Measurements from ENCODE around the gene TPP2. TPM values are rescaled to one million over a fixed set of nuclear protein-coding genes. Genes with fewer than 3 reads are reported as not detected.

The TPP2 gene
- polyA plus RNA-seq, 1 donor from 2014 or later = 45.4 TPM

DNA sequence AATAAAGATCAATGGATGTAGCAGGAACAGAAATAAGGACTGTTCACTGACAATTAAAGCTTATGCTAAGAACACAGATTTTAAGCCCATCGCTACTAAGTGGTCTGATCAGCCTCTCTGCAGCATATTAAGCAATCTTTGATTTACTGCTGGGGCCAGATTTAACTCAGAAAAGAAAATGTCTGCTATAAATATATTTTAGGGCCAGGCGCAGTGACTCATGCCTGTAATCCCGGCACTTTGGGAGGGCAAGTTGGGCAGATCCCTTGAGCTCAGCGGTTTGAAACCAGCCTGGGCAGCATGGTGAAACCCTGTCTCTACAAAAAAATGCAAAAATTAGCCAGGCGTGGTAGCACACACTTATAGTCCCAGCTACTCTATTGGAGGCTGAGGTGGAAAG lies 55.1 kb downstream of the TPP2 start:
- Histone ChIP-seq H3K4me2 (ENCODE audit: low read length) (no peak overlapping the region), H3F3A (ENCODE audit: insufficient read depth, low read length, poor library complexity, severe bottlenecking) (no peaks in the 10 kb centered on the region), H3K27ac (ENCODE audit: low read length) (no peak overlapping the region), H3K79me2 (replicated peaks; ENCODE audit: insufficient read depth, low read length) (no peaks in the 10 kb centered on the region), H3K9me2 (ENCODE audit: insufficient read depth, low read length) (no peaks in the 10 kb centered on the region), H3K9ac (ENCODE audit: low read length) (no peak overlapping the region), H4K20me1 (ENCODE audit: insufficient read depth) (no peaks in the 10 kb centered on the region), H2AFZ (ENCODE audit: low read depth, low read length) (no peak overlapping the region), H3K9me3 (ENCODE audit: low read length) (no peaks in the 10 kb centered on the region), H3K4me3 (ENCODE audit: low read length) (no peak overlapping the region), H3K36me3 (ENCODE audit: insufficient read depth, low read length) (no peaks in the 10 kb centered on the region), H3K27me3 (ENCODE audit: insufficient read depth, low read depth, low read length) (no peaks in the 10 kb centered on the region)
- no peak for TF ChIP-seq POLR2AphosphoS5 (IDR thresholded peaks at IDR 0.05)
- no peak for TF ChIP-seq TAF1 (IDR thresholded peaks at IDR 0.05; ENCODE audit: low read depth)
- TF ChIP-seq, protein P1, sequence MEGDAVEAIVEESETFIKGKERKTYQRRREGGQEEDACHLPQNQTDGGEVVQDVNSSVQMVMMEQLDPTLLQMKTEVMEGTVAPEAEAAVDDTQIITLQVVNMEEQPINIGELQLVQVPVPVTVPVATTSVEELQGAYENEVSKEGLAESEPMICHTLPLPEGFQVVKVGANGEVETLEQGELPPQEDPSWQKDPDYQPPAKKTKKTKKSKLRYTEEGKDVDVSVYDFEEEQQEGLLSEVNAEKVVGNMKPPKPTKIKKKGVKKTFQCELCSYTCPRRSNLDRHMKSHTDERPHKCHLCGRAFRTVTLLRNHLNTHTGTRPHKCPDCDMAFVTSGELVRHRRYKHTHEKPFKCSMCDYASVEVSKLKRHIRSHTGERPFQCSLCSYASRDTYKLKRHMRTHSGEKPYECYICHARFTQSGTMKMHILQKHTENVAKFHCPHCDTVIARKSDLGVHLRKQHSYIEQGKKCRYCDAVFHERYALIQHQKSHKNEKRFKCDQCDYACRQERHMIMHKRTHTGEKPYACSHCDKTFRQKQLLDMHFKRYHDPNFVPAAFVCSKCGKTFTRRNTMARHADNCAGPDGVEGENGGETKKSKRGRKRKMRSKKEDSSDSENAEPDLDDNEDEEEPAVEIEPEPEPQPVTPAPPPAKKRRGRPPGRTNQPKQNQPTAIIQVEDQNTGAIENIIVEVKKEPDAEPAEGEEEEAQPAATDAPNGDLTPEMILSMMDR (IDR thresholded peaks at IDR 0.05; ENCODE audit: poor library complexity, severe bottlenecking) = no peak
- no peak for TF ChIP-seq EP300 (conservative IDR thresholded peaks at IDR 0.05; ENCODE audit: poor library complexity, severe bottlenecking)
- no peak for TF ChIP-seq RAD21 (conservative IDR thresholded peaks at IDR 0.05)
- no peak for TF ChIP-seq SMC3 (conservative IDR thresholded peaks at IDR 0.05; ENCODE audit: poor library complexity)
- TF ChIP-seq, protein P2, sequence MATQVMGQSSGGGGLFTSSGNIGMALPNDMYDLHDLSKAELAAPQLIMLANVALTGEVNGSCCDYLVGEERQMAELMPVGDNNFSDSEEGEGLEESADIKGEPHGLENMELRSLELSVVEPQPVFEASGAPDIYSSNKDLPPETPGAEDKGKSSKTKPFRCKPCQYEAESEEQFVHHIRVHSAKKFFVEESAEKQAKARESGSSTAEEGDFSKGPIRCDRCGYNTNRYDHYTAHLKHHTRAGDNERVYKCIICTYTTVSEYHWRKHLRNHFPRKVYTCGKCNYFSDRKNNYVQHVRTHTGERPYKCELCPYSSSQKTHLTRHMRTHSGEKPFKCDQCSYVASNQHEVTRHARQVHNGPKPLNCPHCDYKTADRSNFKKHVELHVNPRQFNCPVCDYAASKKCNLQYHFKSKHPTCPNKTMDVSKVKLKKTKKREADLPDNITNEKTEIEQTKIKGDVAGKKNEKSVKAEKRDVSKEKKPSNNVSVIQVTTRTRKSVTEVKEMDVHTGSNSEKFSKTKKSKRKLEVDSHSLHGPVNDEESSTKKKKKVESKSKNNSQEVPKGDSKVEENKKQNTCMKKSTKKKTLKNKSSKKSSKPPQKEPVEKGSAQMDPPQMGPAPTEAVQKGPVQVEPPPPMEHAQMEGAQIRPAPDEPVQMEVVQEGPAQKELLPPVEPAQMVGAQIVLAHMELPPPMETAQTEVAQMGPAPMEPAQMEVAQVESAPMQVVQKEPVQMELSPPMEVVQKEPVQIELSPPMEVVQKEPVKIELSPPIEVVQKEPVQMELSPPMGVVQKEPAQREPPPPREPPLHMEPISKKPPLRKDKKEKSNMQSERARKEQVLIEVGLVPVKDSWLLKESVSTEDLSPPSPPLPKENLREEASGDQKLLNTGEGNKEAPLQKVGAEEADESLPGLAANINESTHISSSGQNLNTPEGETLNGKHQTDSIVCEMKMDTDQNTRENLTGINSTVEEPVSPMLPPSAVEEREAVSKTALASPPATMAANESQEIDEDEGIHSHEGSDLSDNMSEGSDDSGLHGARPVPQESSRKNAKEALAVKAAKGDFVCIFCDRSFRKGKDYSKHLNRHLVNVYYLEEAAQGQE (IDR thresholded peaks at IDR 0.05; ENCODE audit: borderline replicate concordance) = no peak
- no peak for TF ChIP-seq EZH2 (IDR thresholded peaks at IDR 0.05; ENCODE audit: borderline replicate concordance, insufficient read depth, low read length, poor library complexity, severe bottlenecking)
- no peak for TF ChIP-seq MXI1 (conservative IDR thresholded peaks at IDR 0.05; ENCODE audit: poor library complexity, severe bottlenecking)

DNA sequence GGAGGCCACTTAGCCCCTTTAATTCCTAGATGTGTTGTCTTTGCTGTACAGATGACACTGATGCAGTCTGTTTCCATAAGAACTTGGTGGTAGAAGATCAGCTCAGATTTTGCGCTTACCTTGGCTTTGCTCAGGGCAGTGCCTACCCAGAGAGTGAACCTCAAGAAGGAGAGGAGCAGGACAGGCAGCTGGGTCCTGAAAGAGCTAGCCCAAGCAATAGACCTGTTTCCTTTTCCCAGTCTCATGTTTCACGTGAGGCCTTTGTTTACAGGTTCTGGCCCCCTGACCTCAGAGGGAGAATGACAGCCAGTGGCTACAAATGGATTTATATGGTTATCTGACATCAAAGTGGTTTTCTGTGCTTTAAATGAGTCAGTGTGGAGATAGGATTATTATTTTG lies 58.0 kb downstream of the TPP2 start:
- no peaks in the 10 kb centered on the region for H3F3A ChIP-seq (ENCODE audit: insufficient read depth, low read length, poor library complexity, severe bottlenecking)
- no peak overlapping the region for H2AFZ ChIP-seq (ENCODE audit: low read depth, low read length)
- H3K9me3 ChIP-seq (ENCODE audit: low read length) = peaks cover 5% of the 10 kb centered on the region
- no peaks in the 10 kb centered on the region for H3K36me3 ChIP-seq (ENCODE audit: insufficient read depth, low read length)
- H3K4me3 ChIP-seq (ENCODE audit: low read length) = no peak overlapping the region
- no peak overlapping the region for H3K9ac ChIP-seq (ENCODE audit: low read length)
- H3K27ac ChIP-seq (ENCODE audit: low read length) = no peak overlapping the region
- H3K27me3 ChIP-seq (ENCODE audit: insufficient read depth, low read depth, low read length) = no peaks in the 10 kb centered on the region
- TF ChIP-seq POLR2AphosphoS5 (IDR thresholded peaks at IDR 0.05) (no peak), TAF1 (IDR thresholded peaks at IDR 0.05; ENCODE audit: low read depth) (no peak), SMC3 (conservative IDR thresholded peaks at IDR 0.05; ENCODE audit: poor library complexity) (no peak), EZH2 (IDR thresholded peaks at IDR 0.05; ENCODE audit: borderline replicate concordance, insufficient read depth, low read length, poor library complexity, severe bottlenecking) (no peak), RAD21 (conservative IDR thresholded peaks at IDR 0.05) (no peak), MXI1 (conservative IDR thresholded peaks at IDR 0.05; ENCODE audit: poor library complexity, severe bottlenecking) (no peak), EP300 (conservative IDR thresholded peaks at IDR 0.05; ENCODE audit: poor library complexity, severe bottlenecking) (no peak)
- TF ChIP-seq, protein P1 (IDR thresholded peaks at IDR 0.05; ENCODE audit: poor library complexity, severe bottlenecking) = no peak
- TF ChIP-seq, protein P2 (IDR thresholded peaks at IDR 0.05; ENCODE audit: borderline replicate concordance) = no peak
- no peaks in the 10 kb centered on the region for H4K20me1 ChIP-seq (ENCODE audit: insufficient read depth)
- no peaks in the 10 kb centered on the region for H3K79me2 ChIP-seq (replicated peaks; ENCODE audit: insufficient read depth, low read length)
- H3K9me2 ChIP-seq (ENCODE audit: insufficient read depth, low read length) = no peaks in the 10 kb centered on the region
- H3K4me2 ChIP-seq (ENCODE audit: low read length) = no peak overlapping the region

All from neural cell (in vitro differentiated cells).